ENCODE results near the gene SSR4. TPM values are rescaled to one million over a fixed set of nuclear protein-coding genes. Genes with fewer than 3 reads are reported as not detected.

Gene SSR4
- total and polyA plus RNA-seq, 2 of the 13 experiments (the other 11 are each of a cell fraction or from before 2014, with no cell fraction given) = 214 to 288 TPM

DNA sequence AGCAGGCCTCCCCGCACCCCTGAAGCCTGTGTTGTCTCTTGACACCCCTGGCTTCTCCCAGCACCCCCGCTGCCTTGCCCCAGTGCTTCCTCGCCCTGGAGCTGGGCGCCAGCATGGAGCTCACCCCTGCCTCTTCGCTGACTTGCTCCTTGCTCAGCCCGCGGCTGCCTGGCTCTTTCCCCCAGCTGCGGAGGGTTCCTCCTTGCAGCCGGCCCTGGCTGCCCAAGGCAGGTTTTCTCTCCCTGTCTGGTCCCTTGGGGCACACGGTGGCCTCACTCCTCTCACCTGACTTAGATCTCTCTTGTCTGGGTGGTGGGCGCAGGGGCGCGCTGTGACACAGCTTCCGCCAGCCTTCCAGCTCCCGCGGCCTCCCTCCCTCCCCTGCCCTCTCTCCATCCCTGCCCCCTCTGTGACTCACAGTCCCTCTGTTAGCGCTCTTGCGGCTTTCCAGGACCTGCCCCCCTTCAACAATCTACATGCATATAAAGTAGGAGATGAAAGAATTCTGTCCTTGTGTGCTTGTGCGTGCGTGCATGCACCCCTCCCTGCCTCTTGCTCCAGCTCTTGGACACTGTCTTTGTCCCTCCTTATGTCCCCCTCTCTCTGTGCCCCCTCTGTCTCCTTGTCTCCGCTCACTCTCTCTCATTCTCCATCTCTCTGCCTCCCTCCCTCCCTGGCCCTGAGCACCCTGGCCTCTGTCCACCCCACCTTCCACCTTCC lies 28.2 kb upstream of the SSR4 start (continued):
- no peak for TF ChIP-seq ASH2L (IDR thresholded peaks at IDR 0.05; ENCODE audit: insufficient read length, low read depth, low read length)
- peak; percentile 60 for TF ChIP-seq FOSL2 (CRISPR knock-in tag; IDR thresholded peaks at IDR 0.05)

DNA sequence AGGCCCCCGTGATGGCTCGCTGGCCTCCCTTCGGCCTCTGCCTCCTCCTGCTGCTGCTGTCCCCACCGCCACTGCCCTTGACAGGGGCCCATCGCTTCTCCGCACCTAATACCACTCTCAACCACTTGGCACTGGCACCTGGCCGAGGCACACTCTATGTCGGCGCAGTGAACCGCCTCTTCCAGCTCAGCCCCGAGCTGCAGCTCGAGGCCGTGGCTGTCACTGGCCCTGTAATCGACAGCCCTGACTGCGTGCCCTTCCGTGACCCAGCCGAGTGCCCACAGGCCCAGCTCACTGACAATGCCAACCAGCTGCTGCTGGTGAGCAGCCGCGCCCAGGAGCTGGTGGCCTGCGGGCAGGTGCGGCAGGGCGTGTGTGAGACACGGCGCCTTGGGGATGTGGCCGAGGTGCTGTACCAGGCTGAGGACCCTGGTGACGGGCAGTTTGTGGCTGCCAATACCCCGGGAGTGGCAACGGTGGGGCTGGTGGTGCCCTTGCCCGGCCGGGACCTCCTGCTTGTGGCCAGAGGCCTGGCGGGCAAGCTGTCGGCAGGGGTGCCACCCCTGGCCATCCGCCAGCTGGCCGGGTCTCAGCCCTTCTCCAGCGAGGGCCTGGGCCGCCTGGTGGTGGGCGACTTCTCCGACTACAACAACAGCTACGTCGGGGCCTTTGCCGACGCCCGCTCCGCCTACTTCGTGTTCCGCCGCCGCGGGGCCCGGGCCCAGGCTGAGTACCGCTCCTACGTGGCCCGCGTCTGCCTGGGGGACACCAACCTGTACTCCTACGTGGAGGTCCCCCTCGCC lies 27.4 kb upstream of the SSR4 start:
- Histone ChIP-seq H3K9me3 (ENCODE audit: low read length) (no peaks in the 10 kb centered on the region), H3K27ac (ENCODE audit: extremely low read length, insufficient read depth, low read length) (no peak overlapping the region), H2AFZ (ENCODE audit: low read length) (no peak overlapping the region), H3K36me3 (replicated peaks in 1 of 2; ENCODE audit: control insufficient read depth in 1 of 2, insufficient read depth in 2 of 2, low read length in 2 of 2) (no peaks in the 10 kb centered on the region), H4K20me1 (ENCODE audit: insufficient read depth, low read length) (no peaks in the 10 kb centered on the region), H3K4me2 (ENCODE audit: low read depth, low read length) (no peak overlapping the region), H3K4me3 (replicated peaks in 1 of 3; ENCODE audit: insufficient read depth in 1 of 3, low read depth in 2 of 3, low read length in 3 of 3) (no peak overlapping the region; a peak in 1 of 6 replicates), H3K4me1 (ENCODE audit: insufficient read depth, low read length) (peaks cover 37% of the 10 kb centered on the region), H3K9ac (ENCODE audit: insufficient read depth, low read depth, low read length) (no peak overlapping the region), H3K27me3 (ENCODE audit: control insufficient read depth in 1 of 2, insufficient read depth in 2 of 2, low read length in 2 of 2) (no peaks in the 10 kb centered on the region), H3K79me2 (ENCODE audit: insufficient read depth, low read length) (no peaks in the 10 kb centered on the region)
- no peak for FAIRE-seq
- DNase-seq (ENCODE audit: low spot score) = no peak
- ATAC-seq = no peak
- intact Hi-C loops (cut with micrococcal nuclease; ENCODE audit: unreplicated experiment) = loop anchor here (10.0 kb wide), 1 partner anchor 178 kb away; the partner anchor contains the start of gene RENBP
- CTCF ChIA-PET (ENCODE audit: low intra/inter-chr PET ratio, low total read pairs) = no interaction called here
- POLR2A ChIA-PET = interaction anchor here (0.9 to 2.2 kb wide), 6 partner anchors 15 to 161 kb away, joined by 3 to 11 read pairs (median 4); partner anchors contain the start of genes IDH3G, SLC6A8 and SSR4
- WGBS (ENCODE audit: low lambda C conversion rate) = 93% methylated on average over 8 of the region's 56 CpGs
- 0 out of 2 replicates have a peak, but pooled peaks have one; percentile 16 for TF ChIP-seq RBFOX2 (IDR thresholded peaks at IDR 0.05; ENCODE audit: low read depth, low read length)
- TF ChIP-seq HNRNPL (IDR thresholded peaks at IDR 0.05; ENCODE audit: low read depth, low read length) = peak; percentile 61; the same call in 1 of the 2 replicates
- no peak for TF ChIP-seq MIXL1 (CRISPR knock-in tag; IDR thresholded peaks at IDR 0.05)
- in situ Hi-C loops (cut with HindIII; ENCODE audit: extremely low pct_ligation_motif_present, low pct_unique_long_range_greater_than_20kb) = no loop called here
- BruUV-seq (replicated peaks) = TSS peak; percentile 35
